Cardiac muscle cell (in vitro differentiated cells and primary cell): Measurements from ENCODE around the gene AOPEP. TPM values are rescaled to one million over a fixed set of nuclear protein-coding genes. Genes with fewer than 3 reads are reported as not detected.
A peak's percentile ranks its signal among the peaks of the same experiment; 100 is the strongest.

Experiments used
- DNase-seq, 2 donors: peaks; one replicate each; pipeline versions ENCODE4 v3.0.0 to v3.0.0-alpha.2; 2010 to 2017; ENCODE audit warnings: low read depth in 1 of 2, low spot score in 1 of 2
- H3K27ac ChIP-seq: fragments of 200-600 bp; sonication (generic); 2 replicates; pipeline ENCODE4 v1.5.1; 2016
- H3K27me3 ChIP-seq: fragments of 200-600 bp; sonication (generic); 2 replicates; pipeline ENCODE4 v1.6.0; 2016; ENCODE audit warnings: control low read depth
- H3K36me3 ChIP-seq: fragments of 200-600 bp; sonication (generic); 2 replicates; pipeline ENCODE4 v1.5.1; 2016; ENCODE audit warnings: control low read depth
- H3K4me1 ChIP-seq: fragments of 200-600 bp; sonication (generic); 2 replicates; pipeline ENCODE4 v1.8.1; 2017; ENCODE audit warnings: low read depth, mild to moderate bottlenecking, mixed run types
- H3K4me3 ChIP-seq: fragments of 200-600 bp; sonication (generic); 2 replicates; pipeline ENCODE4 v1.5.1; 2016; ENCODE audit warnings: mild to moderate bottlenecking
- H3K9me3 ChIP-seq: fragments of 200-600 bp; sonication (generic); 2 replicates; pipeline ENCODE4 v1.5.1; 2017; ENCODE audit warnings: low read depth, mild to moderate bottlenecking, control low read depth
- polyA plus RNA-seq: library from polyadenylated mRNA; unstranded; fragments of >200 nt; fragmentation: Nextera tagmentation; extraction: Ambion mirVana; gene quantifications from 2 replicates; pipeline ENCODE4 v1.2.1, GENCODE V29; 2016
- total RNA-seq: library from RNA; depleted of rRNA; stranded (reverse); fragments of >200 nt; gene quantifications from 2 replicates; pipeline ENCODE4 v1.2.3, GENCODE V29; 2016
- TF ChIP-seq, protein P1 (sequence below): IDR thresholded peaks from 2 replicates; pipeline ENCODE4 v1.5.1; 2012; ENCODE audit warnings: low read depth, mild to moderate bottlenecking, low read length

The AOPEP gene
- total and polyA plus RNA-seq, 2 experiments from 2014 or later: 46.8 to 88.7 TPM

GRCh38 chr9:95126739-95127138, 400.2 kb downstream of the AOPEP start:
- no peaks in the 10 kb centered on the region for H3K27me3 ChIP-seq
- TF ChIP-seq, protein P1, sequence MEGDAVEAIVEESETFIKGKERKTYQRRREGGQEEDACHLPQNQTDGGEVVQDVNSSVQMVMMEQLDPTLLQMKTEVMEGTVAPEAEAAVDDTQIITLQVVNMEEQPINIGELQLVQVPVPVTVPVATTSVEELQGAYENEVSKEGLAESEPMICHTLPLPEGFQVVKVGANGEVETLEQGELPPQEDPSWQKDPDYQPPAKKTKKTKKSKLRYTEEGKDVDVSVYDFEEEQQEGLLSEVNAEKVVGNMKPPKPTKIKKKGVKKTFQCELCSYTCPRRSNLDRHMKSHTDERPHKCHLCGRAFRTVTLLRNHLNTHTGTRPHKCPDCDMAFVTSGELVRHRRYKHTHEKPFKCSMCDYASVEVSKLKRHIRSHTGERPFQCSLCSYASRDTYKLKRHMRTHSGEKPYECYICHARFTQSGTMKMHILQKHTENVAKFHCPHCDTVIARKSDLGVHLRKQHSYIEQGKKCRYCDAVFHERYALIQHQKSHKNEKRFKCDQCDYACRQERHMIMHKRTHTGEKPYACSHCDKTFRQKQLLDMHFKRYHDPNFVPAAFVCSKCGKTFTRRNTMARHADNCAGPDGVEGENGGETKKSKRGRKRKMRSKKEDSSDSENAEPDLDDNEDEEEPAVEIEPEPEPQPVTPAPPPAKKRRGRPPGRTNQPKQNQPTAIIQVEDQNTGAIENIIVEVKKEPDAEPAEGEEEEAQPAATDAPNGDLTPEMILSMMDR: no peak
- DNase-seq: no peak
- no peaks in the 10 kb centered on the region for H3K36me3 ChIP-seq
- H3K27ac ChIP-seq: no peak overlapping the region
- no peaks in the 10 kb centered on the region for H3K4me1 ChIP-seq
- no peaks in the 10 kb centered on the region for H3K9me3 ChIP-seq
- no peak overlapping the region for H3K4me3 ChIP-seq

- Histone ChIP-seq H3K4me3 (peak overlapping the region; percentile 16), H3K9me3 (no peaks in the 10 kb centered on the region), H3K36me3 (no peaks in the 10 kb centered on the region), H3K4me1 (no peaks in the 10 kb centered on the region), H3K27ac (no peak overlapping the region), H3K27me3 (no peaks in the 10 kb centered on the region)
- DNase-seq: peak; percentile 83 to 89
- TF ChIP-seq, protein P1: peak; percentile 98
Observed at GRCh38 chr9:95127249-95128176, 401.0 kb downstream of the AOPEP start.

- no peak overlapping the region for H3K27ac ChIP-seq
- no peaks in the 10 kb centered on the region for H3K36me3 ChIP-seq
- no peak overlapping the region for H3K4me3 ChIP-seq
- TF ChIP-seq, protein P1: no peak
- H3K9me3 ChIP-seq: no peaks in the 10 kb centered on the region
- H3K27me3 ChIP-seq: no peaks in the 10 kb centered on the region
- H3K4me1 ChIP-seq: no peaks in the 10 kb centered on the region
- DNase-seq: no peak
Observed at GRCh38 chr9:95128177-95128524, 401.7 kb downstream of the AOPEP start.

DNA sequence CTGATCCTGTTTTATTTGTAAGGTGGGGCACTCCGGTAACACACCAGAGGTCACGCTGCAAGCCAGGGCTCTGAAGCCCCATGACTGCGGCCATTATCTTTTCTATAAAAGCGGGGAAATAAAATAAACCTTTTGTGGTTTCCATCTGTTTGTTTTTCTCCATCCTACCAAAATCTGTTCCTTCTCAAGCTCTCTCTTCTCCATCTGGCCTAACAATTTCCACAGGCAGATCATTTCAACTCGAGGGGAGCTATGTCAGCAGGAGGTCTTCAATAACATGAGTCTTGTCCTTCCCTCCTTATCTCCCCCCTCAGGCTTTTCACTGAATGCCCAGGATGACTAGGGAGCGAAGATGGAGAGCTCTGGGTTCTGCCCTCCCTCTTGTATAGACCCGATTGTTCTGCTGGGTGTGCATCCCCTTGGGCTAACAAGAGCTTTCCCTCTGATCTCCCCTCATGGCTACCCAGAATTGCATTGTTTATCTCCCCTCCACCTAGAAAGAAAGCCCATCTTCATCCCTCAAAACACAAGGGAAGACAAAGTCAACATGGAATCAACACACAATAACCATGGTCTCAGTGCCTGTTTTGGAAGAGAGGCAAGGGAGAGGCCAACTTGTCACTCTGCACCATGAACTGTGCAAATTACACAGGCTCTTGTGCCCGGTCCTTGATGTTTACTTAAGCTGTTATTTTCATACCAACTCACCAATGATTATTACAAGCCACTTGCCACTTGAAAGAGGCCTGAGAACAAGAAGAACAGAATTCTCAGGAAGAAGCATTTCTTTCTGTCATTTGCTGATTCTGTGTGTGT, 403.2 kb downstream of the AOPEP start:
- Histone ChIP-seq H3K4me1 (no peaks in the 10 kb centered on the region), H3K36me3 (no peaks in the 10 kb centered on the region), H3K27me3 (no peaks in the 10 kb centered on the region), H3K9me3 (no peaks in the 10 kb centered on the region), H3K4me3 (no peak overlapping the region), H3K27ac (no peak overlapping the region)
- no peak for DNase-seq
- TF ChIP-seq, protein P1: no peak

DNA sequence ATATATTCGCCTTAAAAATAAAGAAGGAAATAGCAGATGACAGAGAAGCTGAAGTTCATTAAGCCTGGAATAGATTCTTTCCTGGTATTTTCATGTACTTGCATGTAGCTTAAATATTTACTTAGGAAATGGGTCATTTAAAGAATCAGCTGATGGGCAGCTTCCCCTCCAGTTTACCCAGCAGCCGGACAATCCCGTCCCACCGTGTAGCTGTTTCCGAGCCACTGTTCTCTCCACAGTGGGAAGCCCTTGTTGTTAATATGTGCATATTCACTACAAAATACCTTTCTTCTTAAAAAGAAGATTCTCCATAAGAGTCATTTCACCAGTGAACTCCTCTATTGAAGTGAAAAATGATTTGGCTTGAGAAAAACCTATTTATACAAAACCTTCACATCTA, 404.0 kb downstream of the AOPEP start:
- no peaks in the 10 kb centered on the region for H3K9me3 ChIP-seq
- no peak for DNase-seq
- TF ChIP-seq, protein P1: no peak
- no peaks in the 10 kb centered on the region for H3K4me1 ChIP-seq
- no peaks in the 10 kb centered on the region for H3K36me3 ChIP-seq
- no peak overlapping the region for H3K27ac ChIP-seq
- H3K27me3 ChIP-seq: no peaks in the 10 kb centered on the region
- H3K4me3 ChIP-seq: no peak overlapping the region
